Lung microvascular endothelial cell (primary cell): ENCODE data around the gene DNAH8. TPM values are rescaled to one million over a fixed set of nuclear protein-coding genes. Genes with fewer than 3 reads are reported as not detected.
"Not testable (repeated sequence)": the region's sequence is repeated elsewhere in the genome, so short reads cannot be mapped to it uniquely, and the experiment has no call there.

Experiments used
- DNase-seq, 2 donors: peaks; one replicate each; pipeline versions ENCODE4 v3.0.0 to v3.0.0-alpha.2; 2010; ENCODE audit warnings: low read depth in 2 of 2
- total RNA-seq: library from RNA; depleted of rRNA; stranded (reverse); fragments of >200 nt; gene quantifications from 2 replicates; pipeline ENCODE4 v1.2.1, GENCODE V29; 2014

Gene DNAH8
- total RNA-seq, 1 donor from 2014 or later, result not detected

- DNase-seq, result no peak
Observed at GRCh38 chr6:38697846-38698245, 17.3 kb upstream of the DNAH8 start.

GRCh38 chr6:38699702-38700101 lies 15.4 kb upstream of the DNAH8 start:
- DNase-seq, result not testable (repeated sequence)

GRCh38 chr6:38701551-38701950 lies 13.6 kb upstream of the DNAH8 start:
- DNase-seq, result no peak

- peak; percentile 98 to 99 for DNase-seq
Observed at GRCh38 chr6:38702558-38703397, 12.3 kb upstream of the DNAH8 start, which contains the start of gene GLO1. GLO1 (minus strand) TSS chr6:38703145; CDS start chr6:38703054, 91 bp downstream.

- DNase-seq, result no peak
Observed at GRCh38 chr6:38703949-38704590, 11.0 kb upstream of the DNAH8 start.

- no peak for DNase-seq
Observed at GRCh38 chr6:38705924-38706323, 9.2 kb upstream of the DNAH8 start.

GRCh38 chr6:38708496-38708895 lies 6.6 kb upstream of the DNAH8 start:
- DNase-seq, result peak; percentile 22 to 83

- peak in 1 of 2 donors; percentile 72 for DNase-seq
Observed at GRCh38 chr6:38713812-38714211, 1.3 kb upstream of the DNAH8 start.

GRCh38 chr6:38714239-38715015 lies 684 bp upstream of the DNAH8 start:
- peak in 1 of 2 donors; percentile 49 for DNase-seq

GRCh38 chr6:38716825-38717224 lies 1.7 kb downstream of the DNAH8 start:
- DNase-seq, result no peak

GRCh38 chr6:38719358-38719757 lies 4.2 kb downstream of the DNAH8 start:
- no peak for DNase-seq

GRCh38 chr6:38720295-38720694 lies 5.2 kb downstream of the DNAH8 start:
- peak; percentile 34 to 64 for DNase-seq

GRCh38 chr6:38722038-38722437 lies 6.9 kb downstream of the DNAH8 start:
- no peak for DNase-seq

GRCh38 chr6:38722727-38723334 lies 7.7 kb downstream of the DNAH8 start:
- DNase-seq, result no peak

- DNase-seq, result no peak
Observed at GRCh38 chr6:38723783-38724182, 8.7 kb downstream of the DNAH8 start.

GRCh38 chr6:38724343-38724742 lies 9.2 kb downstream of the DNAH8 start:
- DNase-seq, result no peak

GRCh38 chr6:38725414-38726183 lies 10.5 kb downstream of the DNAH8 start:
- DNase-seq, result peak in 1 of 2 donors; percentile 73

GRCh38 chr6:38728203-38728602 lies 13.1 kb downstream of the DNAH8 start:
- no peak for DNase-seq

- DNase-seq, result peak; percentile 20
Observed at GRCh38 chr6:38730140-38730862, 15.2 kb downstream of the DNAH8 start.

GRCh38 chr6:38736951-38737350 lies 21.8 kb downstream of the DNAH8 start:
- DNase-seq, result no peak
